IPS DF 4.7 (cell line): ENCODE results near the gene CHN2.
A peak's percentile ranks its signal among the peaks of the same experiment; 100 is the strongest.

Experiments used
- DNase-seq: peaks from one replicate; pipeline ENCODE4 v3.0.0-alpha.2; 2013; ENCODE audit warnings: low spot score; ENCODE audit errors: extremely low read depth

Gene CHN2

DNA sequence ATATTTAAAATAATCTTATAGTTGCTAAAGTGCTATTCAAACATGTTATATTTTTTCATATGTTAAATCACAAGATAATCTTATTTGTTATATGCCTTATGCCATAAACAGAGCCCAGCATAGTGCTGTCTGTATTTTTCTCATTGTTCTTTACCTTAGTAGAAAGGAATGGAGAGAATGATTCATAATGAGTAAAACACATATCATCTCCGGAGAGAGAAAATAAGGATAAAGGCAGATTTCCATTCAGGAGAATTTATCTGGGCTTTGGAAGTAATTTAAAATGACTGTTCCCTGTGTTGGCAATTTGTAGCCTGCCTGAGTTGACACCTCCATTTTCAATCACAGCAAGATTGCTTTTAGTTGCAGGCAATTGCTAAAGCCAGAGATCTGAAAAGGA, 30.2 kb downstream of the CHN2 start:
- no peak for DNase-seq

DNA sequence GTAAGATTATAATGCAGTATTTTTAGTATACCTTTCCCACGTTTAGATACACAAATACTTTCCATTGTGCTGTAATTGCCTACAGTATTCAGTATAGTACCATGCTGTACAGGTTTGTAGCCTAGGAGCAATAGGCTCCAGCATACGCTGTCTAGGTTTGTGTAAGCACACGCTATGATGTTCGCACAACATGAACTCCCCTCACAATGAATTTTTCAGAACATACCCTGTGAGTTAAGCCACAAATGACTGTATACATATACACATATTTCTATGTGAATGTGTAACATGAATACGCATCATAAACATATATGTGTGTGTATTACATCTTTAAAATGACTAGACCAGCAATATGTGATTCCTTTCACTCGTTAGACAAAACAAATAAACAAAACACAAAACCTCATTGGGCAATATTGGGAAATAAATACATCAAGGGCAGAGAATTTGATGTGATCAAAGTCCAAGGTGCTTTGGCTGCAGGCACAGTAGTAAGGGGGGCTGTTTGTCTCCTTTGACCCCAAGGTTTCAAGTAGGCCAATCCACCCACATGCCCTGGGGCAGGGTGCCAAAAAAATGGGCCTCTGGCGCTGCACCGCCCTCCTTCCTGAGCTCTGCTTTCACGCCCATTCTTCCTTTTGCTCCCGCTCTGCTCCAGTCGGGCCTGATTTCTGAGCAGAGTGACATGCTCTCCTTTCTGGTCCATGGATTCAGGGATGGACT, 33.9 kb downstream of the CHN2 start:
- DNase-seq, result no peak

DNA sequence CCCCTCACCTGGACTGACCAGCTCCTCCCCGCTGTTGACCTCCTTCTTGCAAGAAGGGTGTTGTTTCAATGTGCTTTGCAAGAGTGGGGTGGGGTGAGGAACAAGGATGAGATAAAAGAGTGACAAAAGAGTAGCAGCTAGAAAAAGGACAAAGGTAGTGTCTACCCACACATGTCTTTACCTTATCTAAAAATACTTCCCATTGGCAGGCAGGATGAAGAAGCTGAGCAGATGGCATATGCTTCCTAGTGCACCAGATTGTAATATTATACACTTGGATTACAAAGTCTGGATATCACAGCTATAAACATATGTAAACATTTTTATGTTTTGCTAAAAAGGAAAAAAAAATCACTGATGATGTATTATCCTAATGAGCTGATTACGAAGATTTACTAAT, 34.5 kb downstream of the CHN2 start:
- no peak for DNase-seq

DNA sequence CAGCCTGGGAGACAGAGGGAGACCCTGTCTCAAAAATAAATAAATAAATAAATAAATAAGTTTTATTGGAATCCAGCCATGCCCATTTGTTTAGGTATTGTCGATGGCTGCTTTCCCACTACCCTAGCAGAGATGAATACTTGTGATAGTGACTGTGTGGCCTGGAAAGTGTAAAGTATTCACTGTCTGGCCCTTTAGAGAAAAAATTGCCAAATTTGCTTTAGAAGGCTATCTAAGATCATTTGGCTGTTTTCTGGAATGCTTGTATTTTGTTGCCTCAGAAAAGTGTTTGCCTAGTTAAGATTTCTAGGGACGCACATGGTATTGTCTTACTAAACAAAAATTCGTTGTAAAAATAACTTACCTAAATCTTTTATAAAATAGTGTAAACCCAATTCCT, 35.4 kb downstream of the CHN2 start:
- DNase-seq, result no peak

DNA sequence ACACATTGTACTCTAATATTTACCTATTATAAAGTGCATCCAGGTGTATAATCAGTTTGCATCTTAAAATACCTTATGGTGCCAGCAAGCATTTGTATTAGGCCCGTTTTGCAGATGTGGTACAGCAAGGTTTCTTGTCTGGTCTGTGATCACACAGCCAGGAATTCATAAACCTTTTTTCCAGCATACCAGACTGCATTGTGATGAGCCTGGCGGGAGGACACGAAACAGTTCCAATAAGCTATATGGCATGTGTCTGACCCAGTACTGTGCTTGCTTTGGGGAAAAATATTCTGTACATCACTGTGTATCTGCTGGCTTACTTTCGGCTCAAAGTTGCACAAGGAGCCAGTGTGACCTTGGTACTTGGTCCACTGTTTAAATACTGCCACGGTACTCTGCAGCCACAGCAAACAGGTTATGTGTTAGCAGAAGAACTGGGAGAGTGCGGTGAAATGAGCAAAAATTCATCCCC, 36.3 kb downstream of the CHN2 start:
- DNase-seq, result no peak

DNA sequence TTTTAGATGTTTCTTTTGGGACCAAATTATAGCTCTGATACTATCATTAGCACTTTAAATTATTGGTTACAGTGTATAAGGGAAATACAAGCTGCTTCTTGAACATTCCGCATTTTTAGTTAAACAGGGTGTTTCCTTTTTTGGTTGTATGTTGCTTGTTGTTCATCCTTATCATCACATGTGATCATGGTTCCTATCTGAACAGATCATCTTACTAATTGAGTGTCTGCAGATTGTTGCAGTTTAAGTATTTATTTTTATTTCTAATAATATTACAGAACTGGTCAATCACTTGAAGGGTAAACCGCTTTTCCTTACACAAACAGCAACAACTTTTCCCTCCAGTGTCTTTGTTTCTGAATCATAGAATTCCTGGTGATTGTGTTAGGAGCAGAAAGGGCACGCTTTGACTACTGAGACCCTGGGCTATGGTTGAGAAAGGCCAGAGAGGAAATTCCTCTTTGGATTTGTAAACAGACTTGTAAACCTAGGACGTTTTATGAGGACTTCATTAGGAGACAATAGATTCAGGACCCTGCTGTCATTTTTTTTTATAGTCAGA, 37.2 kb downstream of the CHN2 start:
- DNase-seq, result no peak

DNA sequence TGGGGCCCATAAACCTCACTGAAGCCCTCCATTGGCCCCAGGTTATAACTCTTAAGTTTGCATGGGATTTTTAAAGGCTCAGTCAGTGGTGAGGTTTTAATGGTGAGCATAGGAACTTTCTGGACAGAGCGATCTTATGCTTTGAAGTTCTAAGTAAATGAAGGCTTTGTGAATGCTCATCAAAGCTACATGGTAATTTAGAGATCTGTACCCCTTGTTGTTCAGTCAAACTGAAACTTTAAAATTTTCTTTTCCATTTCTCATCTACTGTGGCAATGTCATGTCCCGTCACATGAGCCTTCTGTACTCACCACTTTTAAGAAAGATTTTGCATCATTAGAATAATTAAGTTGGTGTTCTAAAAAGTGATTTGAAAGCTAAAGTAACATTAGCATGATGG, 39.9 kb downstream of the CHN2 start:
- no peak for DNase-seq

DNA sequence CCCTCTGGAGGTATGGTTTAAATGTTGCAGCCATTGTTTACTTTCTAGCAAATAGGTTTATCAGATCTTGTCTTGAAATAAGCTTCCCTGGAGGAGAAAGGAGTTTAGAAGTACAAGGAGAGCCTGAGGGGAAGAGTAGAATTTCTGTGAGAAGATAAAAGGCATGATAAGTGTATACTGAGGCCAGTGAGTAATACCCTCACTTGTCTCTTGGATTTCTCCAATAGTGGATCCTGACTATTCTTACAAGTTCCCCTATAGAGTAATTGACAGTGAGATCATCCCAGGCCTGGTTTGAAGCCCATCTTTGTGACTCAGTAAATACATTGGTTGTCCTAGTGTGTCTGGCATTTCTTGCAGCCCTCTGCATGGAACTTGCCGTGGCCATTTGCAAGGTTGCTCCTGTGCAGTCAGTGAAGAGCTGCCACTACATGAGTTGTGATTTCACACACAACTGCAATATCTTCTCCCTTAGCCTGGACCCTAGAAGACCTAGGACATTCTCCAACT, 41.6 kb downstream of the CHN2 start:
- no peak for DNase-seq

DNA sequence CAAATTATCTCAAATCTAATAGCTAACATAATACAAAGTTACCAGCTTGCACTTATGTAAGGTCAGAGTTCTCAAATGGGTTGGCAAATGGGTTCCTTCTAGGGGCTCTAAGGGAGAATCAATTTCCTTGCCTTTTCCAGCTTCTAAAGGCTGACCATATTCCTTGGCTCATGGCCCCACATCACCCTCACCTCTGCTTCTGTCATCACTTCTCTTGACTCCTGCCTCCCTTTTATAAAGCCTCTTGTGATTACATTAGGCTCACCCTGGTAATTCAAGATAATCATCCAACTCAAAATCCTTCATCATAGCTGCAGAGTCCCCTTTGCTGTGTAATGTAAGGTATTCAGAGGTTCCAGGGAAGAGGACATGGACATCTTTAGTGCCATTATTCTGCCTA, 42.1 kb downstream of the CHN2 start:
- DNase-seq, result no peak

DNA sequence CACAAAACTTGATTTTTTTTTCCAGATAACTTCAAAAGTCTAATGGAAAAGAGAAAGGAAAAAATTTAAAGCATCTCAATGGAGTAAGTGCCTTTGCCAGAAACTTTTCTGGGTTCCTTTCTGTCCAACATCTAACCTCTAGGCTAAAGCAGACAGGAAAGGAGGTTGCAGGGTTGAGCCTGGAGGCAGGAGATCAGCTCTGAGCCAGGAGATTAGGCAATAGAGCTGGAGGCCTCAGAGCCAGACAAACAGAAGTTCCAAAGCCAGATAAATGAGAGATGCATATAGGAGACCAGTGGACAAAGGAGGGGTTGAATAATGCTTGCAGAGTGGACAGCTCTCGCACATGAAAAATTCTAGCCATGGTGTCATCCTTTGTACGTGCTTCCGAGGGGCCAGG, 42.9 kb downstream of the CHN2 start:
- no peak for DNase-seq

DNA sequence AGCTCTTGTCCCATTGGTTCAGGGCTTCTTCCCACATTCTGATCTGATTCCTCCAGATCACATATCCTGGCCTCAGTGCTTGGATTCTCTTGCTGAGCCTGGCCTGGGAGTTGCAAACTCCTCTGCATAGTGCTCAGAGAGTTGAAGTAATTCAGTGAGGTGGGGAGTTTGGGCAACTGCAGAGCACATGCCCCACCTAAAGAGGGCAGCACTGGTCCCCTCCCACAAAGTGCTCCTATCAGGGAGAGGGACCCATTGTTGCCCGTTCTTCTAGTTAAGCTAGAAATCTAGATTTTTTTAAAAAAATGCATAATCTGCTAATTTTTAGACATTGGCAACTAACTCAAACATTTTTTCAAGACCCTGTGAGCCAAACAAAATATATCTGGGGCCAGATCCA, 45.1 kb downstream of the CHN2 start:
- DNase-seq, result no peak

DNA sequence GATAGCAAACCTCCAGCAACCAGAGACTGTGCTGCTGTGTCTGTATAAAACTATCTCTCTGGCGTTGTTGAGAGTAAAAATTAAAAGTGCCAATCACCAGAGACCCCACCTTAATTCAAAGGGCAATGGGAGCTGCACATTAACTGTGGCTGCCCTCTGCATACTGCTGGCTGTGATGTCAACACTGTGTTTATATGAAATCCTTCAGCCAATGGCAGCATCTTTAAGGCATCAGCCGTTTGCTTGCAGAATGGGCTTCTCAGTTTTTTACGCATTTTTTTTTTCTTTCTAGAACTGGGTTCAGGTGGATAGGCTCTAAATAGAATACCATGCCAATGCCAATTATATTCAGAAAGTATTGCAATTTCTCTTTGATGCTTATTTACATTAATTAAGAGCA, 47.7 kb downstream of the CHN2 start:
- DNase-seq, result no peak

DNA sequence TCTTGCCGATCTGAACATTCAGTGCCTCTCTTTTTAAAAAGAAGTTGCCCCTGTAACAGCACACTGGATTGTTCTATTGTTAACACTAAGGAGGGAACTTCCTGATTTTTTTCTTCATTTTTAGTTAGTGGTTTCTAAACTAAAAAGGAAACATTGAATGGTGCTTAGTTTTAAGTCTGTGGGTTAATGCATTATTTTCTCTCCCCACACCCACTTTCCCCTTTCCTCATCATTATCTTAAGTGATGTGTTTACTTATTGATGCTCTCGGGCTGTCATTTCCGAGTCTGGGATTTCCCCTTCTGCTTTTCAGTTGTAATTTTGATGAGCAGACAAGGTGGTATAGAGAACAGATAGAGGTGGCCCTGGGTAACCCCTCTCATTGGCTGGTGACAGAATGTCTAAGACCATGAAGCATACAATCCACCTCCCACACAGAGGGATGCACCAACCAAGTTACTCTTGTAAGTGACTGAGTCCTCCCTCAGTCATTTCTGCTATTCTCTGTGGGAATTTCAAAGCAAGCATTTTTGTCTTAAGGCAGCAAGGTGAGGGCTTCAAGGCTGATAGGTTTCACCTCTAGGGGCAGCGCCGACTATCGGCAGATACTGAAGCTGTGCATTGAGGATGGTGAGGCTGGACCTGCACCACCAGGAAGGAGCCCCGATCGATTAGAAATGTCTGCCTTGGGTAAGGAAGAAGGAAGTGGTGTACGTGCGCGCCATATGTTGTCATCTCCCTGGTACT, 49.5 kb downstream of the CHN2 start:
- DNase-seq, result peak; percentile 46

DNA sequence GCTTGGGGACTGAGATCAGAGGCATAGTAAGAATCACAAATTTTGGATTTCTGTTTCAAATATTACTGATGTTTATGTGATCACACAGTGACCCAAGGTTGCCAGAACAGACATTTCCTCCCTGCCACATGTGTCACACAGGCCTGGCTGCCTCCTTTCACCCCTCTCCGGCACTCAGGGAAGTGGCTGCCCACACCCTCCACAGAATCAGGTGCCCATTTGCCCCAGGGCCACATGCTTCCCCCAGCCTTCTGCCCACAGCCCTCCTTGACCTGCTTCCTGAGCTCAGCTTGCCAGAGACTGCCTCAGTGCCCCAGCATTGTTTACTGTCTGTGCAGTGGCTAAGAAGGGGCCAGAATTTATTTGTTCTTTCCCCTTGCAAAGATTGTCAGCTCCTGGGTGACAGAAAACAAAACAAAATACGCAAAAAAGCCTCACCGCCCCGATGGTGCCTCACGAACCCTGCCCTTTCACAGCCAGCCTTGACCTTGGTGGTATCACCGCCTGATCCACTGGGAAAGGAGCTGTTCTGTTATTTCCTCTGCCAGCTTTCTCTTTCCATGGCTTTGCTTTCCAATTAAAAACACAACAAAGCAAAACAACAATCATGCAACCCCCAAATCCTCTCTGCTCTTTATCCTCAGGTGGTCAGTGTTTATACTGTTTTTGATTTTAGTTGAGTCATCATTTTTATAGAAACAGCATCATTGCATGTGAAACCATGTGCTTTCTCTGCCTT, 52.8 kb downstream of the CHN2 start:
- DNase-seq, result no peak

DNA sequence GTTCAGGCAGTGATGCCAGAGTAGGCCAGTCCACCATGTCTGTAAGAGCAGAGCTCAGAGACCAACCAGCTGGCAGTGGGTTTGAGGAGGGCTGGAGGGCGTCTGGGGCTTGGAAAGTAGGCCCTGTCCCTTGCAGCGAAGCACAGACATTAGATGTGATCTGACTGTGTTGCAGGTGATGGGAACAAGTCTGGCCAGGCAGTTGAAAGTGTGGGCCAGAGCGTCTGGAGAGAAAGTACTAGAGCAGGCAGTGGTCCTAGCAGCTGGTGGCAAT, 53.3 kb downstream of the CHN2 start:
- no peak for DNase-seq

DNA sequence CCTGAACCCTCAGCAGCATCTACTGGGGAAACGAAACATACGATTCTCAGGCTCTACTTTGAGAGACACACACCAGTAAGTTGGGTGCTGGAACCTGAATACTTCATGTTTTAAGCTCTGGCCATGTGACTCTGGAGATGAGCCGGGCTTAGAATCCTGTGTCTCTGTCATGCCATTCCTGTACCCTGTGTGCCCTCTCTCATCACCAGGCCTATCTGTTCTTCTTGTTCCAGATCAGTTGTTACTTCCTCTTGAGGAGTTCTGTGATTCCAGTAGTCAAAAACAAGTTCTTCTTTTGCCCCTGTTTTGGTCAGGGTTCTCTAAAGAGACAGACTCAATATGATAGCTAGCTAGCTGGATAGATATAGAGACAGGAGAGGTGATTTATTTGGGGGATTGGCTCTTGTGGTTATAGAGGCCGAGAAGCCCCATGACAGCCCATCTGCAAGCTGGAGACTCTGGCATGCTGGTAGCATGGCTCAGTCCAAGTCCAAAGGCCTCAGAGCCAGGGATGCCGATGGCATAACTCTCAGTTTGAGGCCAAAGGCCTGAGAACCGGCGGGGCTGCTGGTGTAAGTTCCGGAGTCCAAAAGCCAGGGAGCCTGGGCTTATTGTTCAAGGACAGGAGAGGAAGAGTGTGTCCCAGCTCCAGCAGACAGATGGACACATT, 54.3 kb downstream of the CHN2 start:
- no peak for DNase-seq

DNA sequence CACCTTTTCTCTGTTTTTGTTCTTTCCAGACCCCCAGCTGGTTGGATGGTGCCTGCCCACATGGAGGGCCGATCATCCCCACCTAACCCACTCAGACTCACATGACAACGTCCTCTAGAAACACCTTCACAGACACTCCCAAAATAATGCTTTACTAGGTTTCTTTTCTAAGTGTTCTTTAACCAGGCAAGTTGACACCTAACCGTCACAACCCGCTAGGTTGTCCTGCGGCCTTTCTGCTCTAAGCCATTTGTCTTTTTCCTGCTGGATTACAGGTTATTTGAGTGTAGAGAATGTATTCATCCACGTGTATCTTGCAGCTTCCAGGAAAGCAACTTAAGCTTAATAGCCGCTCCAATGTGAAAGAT, 54.8 kb downstream of the CHN2 start:
- no peak for DNase-seq

DNA sequence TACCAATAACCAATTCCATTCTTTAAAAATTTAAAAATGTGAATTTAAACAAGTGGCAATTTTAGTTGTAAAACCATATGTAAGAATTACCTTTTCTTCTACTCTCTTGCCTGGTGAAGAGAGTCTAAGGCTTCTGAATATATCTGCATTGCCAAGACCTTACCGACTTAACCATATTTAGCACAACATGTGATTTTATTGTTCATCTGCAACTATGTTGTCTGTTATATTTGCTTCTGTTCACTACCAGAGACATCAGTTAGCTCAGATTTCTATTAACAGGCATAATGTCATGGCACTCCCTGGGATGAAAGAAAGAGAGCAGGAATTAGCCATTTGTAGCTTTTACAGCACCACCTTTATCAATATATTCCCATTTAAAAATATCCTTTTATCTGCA, 55.3 kb downstream of the CHN2 start:
- no peak for DNase-seq

DNA sequence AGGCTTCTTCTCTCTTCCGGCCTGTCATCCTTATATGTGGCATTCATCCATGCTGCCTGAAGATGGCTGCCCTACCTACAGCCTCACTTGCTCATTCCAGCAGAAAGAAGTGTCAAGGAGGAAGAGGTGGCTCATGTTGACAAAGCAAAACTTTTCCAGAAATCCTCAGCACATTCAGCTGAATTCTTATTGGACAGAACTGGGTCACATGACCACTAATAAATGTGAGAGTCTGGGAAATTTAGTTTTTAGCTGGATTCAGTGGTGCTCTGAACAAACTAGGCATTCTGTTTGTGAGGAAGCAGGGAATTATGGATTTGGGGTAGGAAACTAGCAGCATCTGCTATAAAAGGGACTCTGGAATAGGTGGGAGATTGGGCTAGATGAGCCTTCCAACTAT, 58.6 kb downstream of the CHN2 start:
- no peak for DNase-seq

DNA sequence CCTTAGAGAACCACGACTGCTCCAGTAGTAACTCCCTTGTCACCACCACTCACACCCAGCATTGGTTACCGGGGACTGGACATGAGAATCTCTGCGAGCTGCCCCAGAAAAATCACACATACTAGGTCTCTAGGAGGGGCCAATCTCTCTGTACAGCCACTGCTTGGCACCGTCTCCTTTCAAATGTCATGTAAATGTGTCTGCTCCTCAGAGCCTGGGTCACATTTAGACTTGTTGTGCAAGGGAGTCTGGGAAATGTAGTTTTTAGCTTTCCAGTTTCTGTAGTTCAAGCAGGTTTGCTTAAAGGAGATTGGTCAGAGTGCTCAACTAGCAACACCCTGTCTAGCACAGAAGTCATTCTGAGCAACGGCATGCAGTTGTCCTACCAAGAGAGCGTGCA, 60.0 kb downstream of the CHN2 start:
- no peak for DNase-seq

DNA sequence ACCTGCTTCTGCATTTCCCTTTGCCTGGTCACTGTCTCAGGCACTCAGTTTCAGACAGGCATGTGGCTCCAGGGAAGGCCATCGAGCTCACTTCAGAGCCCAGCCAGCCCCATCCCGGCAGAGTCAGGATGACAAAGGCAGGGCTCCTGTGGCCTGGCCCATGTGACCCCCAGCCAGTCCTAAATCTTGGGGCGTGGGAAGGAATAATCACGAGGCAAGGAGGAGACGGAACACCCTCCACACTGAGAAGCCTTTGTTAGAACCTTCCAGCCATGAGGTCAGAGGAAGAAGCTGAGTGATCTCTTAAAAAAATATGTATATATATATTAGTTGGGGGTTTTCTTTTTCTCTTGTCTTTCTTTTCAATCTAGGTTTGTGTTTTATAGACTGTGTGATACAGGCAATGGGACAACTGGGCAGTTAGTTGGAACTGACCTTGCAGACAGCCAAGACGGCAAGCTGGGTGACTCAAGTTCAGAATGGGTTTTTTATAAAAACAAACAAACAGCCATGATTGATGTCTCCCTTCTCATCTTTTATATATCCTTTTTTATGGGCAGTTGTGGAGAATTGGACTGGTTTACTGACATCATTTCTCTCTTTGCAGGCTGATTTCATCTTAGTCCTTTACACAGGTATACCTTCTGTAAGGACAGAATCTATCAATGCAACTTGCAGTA, 60.8 kb downstream of the CHN2 start:
- no peak for DNase-seq
